K562 (cell line): ENCODE measurements around the gene ACSBG1.

Source experiments
- ATF1 ChIP-seq, 2 experiments: fragments of 450-650 bp in 1 of 2; IDR thresholded peaks; 2 replicates each; pipeline ENCODE4 v1.6.1; 2016; ENCODE audit warnings: missing compliant biosample characterization in 1 of 2, missing genetic modification characterization in 1 of 2
- NRF1 ChIP-seq, 2 experiments: fragments of 450-650 bp; IDR thresholded peaks in 1 of 2; conservative IDR thresholded peaks in 1 of 2; 2 replicates each; pipeline ENCODE4 v1.6.1; 2014; ENCODE audit warnings: mild to moderate bottlenecking in 2 of 2
- ZNF274 ChIP-seq: IDR thresholded peaks from 2 replicates; pipeline ENCODE4 v1.6.1; 2011; ENCODE audit warnings: low read depth, mild to moderate bottlenecking, low read length, moderate library complexity, borderline replicate concordance
- ZZZ3 ChIP-seq: fragments of 450-650 bp; IDR thresholded peaks from 2 replicates; pipeline ENCODE4 v1.6.1; 2016; ENCODE audit warnings: antibody characterized with exemption, mild to moderate bottlenecking, moderate library complexity

DNA sequence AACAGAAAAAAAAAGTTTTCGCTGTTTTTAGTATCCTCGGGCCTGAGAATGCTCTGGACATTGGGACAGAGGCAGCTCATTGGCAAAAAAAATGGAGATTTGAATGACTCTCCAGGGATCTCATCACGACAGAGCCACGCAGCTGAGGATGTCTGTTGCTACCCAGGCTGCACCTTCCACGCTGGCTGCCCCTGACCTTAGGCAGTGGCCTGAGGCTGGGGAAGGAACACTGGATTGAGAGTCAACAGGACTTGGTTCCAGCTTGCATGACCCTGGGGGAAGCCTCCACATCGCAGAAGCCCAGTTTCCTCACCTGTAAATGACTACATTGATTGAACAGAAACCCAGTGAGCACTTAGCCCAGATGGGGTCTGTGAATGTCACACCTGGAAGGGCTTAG, 8.7 kb upstream of the ACSBG1 start:
- TF ChIP-seq ZNF274 (no peak), ATF1 (CRISPR knock-in tag; IDR thresholded peaks at IDR 0.05) (no peak), ATF1 (tag; IDR thresholded peaks at IDR 0.05) (no peak), ZZZ3 (no peak), NRF1 (conservative IDR thresholded peaks at IDR 0.05 in 1 of 2, IDR thresholded peaks at IDR 0.05 in 1 of 2) (no peak)
